Neural crest cell (in vitro differentiated cells): ENCODE measurements around the gene P3H2. TPM values are rescaled to one million over a fixed set of nuclear protein-coding genes. Genes with fewer than 3 reads are reported as not detected.

Experiments
- DNase-seq: peaks from one replicate; pipeline ENCODE4 v3.0.0; 2021; ENCODE audit warnings: low read depth, mixed read lengths, low spot score
- H3K27ac Mint-ChIP-seq: one replicate; pipeline ENCODE4 v1.8.0; 2021; ENCODE audit warnings: mild to moderate bottlenecking, mixed read lengths; ENCODE audit not compliant: unreplicated experiment
- H3K27me3 Mint-ChIP-seq: 2 replicates; pipeline ENCODE4 v1.8.0; 2021; ENCODE audit warnings: low read depth, mild to moderate bottlenecking, mixed read lengths
- H3K36me3 Mint-ChIP-seq: 2 replicates; pipeline ENCODE4 v1.8.0; 2021; ENCODE audit warnings: low read depth, mild to moderate bottlenecking, mixed read lengths
- H3K4me1 Mint-ChIP-seq: 2 replicates; pipeline ENCODE4 v1.8.0; 2021; ENCODE audit warnings: mixed read lengths
- H3K4me3 Mint-ChIP-seq: one replicate; pipeline ENCODE4 v1.8.0; 2021; ENCODE audit warnings: mild to moderate bottlenecking, mixed read lengths
- H3K9me3 Mint-ChIP-seq: 2 replicates; pipeline ENCODE4 v1.8.0; 2021; ENCODE audit warnings: mixed read lengths
- long read RNA-seq: library from polyadenylated mRNA; unstranded; transcript quantifications from one replicate; pipeline ENCODE4 v2.0.0, GENCODE V29; 2020
- total RNA-seq: library from RNA; stranded (reverse); gene quantifications from 2 replicates; pipeline ENCODE4 v1.2.1, GENCODE V29; 2021
- TF ChIP-seq, protein P1 (sequence below): fragments of 200-600 bp; sonication (generic); conservative IDR thresholded peaks from 2 replicates; pipeline ENCODE4 v1.5.0; 2021; ENCODE audit warnings: antibody characterized with exemption, mild to moderate bottlenecking

The P3H2 gene, protein sequence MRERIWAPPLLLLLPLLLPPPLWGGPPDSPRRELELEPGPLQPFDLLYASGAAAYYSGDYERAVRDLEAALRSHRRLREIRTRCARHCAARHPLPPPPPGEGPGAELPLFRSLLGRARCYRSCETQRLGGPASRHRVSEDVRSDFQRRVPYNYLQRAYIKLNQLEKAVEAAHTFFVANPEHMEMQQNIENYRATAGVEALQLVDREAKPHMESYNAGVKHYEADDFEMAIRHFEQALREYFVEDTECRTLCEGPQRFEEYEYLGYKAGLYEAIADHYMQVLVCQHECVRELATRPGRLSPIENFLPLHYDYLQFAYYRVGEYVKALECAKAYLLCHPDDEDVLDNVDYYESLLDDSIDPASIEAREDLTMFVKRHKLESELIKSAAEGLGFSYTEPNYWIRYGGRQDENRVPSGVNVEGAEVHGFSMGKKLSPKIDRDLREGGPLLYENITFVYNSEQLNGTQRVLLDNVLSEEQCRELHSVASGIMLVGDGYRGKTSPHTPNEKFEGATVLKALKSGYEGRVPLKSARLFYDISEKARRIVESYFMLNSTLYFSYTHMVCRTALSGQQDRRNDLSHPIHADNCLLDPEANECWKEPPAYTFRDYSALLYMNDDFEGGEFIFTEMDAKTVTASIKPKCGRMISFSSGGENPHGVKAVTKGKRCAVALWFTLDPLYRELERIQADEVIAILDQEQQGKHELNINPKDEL
- total RNA-seq, result 2.0 and 4.1 TPM in 2 replicates
- long read RNA-seq, partial matches to known transcripts, result 1 of 1 reads
- long read RNA-seq, other reads (novel, unspliced or antisense), result 0 of 1 reads

DNA sequence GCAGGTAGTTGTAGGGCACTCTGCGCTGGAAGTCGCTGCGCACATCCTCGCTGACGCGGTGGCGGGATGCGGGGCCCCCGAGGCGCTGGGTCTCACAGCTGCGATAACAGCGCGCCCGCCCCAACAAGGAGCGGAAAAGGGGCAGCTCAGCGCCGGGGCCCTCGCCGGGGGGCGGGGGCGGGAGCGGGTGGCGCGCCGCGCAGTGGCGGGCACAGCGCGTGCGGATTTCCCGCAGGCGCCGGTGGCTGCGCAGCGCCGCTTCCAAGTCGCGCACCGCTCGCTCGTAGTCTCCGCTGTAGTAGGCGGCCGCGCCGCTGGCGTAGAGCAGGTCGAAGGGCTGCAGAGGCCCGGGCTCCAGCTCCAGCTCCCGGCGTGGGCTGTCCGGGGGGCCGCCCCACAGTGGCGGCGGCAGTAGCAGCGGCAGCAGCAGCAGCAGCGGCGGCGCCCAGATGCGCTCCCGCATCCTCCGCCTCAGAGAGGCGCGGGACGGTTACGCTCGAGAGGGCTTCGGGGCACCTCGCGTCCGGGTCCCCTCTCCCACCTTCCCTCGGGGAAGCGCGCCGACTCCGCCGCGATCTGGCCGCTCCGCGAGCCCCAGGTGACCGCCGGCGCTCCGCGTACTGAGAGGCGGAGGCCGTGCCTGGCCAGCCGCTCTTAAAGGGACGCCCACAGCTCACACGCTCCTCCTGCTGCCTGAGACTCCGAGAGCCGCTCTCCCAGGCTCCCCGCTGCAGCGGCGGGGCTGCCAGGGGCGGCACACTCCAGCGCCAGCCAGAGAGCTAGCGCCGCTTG is at the start of gene P3H2:
Gene P3H2 (minus strand): TSS at position 629 of the 792 bp plus-strand sequence. CDS start 166 bp downstream, at position 463.
- Mint-ChIP-seq H3K27ac (peak within 1 kb of the TSS; percentile 2), H3K27me3 (peaks cover 19% of the 10 kb centered on the region), H3K4me1 (peaks cover 20% of the 10 kb centered on the region), H3K9me3 (no peaks in the 10 kb centered on the region), H3K36me3 (no peaks in the 10 kb centered on the region), H3K4me3 (peak within 1 kb of the TSS; percentile 86)
- peak; percentile 68 for DNase-seq
- TF ChIP-seq, protein P1, sequence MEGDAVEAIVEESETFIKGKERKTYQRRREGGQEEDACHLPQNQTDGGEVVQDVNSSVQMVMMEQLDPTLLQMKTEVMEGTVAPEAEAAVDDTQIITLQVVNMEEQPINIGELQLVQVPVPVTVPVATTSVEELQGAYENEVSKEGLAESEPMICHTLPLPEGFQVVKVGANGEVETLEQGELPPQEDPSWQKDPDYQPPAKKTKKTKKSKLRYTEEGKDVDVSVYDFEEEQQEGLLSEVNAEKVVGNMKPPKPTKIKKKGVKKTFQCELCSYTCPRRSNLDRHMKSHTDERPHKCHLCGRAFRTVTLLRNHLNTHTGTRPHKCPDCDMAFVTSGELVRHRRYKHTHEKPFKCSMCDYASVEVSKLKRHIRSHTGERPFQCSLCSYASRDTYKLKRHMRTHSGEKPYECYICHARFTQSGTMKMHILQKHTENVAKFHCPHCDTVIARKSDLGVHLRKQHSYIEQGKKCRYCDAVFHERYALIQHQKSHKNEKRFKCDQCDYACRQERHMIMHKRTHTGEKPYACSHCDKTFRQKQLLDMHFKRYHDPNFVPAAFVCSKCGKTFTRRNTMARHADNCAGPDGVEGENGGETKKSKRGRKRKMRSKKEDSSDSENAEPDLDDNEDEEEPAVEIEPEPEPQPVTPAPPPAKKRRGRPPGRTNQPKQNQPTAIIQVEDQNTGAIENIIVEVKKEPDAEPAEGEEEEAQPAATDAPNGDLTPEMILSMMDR, result peak; percentile 53

DNA sequence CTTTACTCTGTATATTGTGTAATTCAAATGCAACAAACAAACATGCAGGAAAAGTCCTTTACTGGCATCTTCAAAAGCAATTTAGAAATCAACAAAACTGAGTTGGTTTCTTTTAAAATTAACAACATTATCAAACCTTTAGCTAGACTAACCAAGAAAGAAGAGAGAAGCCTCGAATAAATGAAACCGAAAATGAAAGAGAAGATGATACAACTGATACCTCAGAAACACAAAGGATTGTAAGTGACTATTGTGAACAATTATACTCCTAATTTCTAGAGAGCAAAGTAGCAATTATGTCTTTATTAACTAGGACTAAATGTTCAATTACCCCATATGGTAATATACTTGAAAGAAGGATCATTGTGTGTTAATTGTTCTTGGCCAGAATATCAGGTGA is 49.2 kb upstream of the P3H2 start:
- H3K27me3 Mint-ChIP-seq, result no peaks in the 10 kb centered on the region
- TF ChIP-seq, protein P1, result no peak
- H3K9me3 Mint-ChIP-seq, result no peaks in the 10 kb centered on the region
- H3K27ac Mint-ChIP-seq, result no peak overlapping the region
- no peak for DNase-seq
- peaks cover 4% of the 10 kb centered on the region for H3K4me1 Mint-ChIP-seq
- H3K4me3 Mint-ChIP-seq, result no peak overlapping the region
- no peaks in the 10 kb centered on the region for H3K36me3 Mint-ChIP-seq

DNA sequence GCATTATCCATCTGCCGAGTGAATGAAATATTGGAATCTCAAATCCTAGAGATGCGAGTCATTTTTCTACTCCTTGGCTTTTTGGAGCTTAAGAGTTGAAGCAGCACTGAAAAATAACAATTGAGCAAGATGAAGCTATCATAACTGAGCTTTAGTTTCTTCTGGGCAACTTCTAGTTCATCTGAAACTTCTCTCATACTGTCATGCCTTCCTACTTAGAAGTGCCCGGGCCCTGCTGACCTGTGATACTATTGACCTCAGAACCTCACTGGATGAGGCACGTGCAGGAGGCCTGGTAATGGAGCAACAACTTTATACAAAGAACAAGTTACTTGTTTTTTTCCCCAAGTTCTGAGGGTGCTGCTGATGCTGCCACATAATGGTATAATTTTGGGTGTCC is 48.5 kb upstream of the P3H2 start:
- Mint-ChIP-seq H3K4me1 (peaks cover 4% of the 10 kb centered on the region), H3K27me3 (no peaks in the 10 kb centered on the region), H3K9me3 (no peaks in the 10 kb centered on the region), H3K27ac (no peak overlapping the region), H3K36me3 (no peaks in the 10 kb centered on the region), H3K4me3 (no peak overlapping the region)
- DNase-seq, result no peak
- TF ChIP-seq, protein P1, result no peak

DNA sequence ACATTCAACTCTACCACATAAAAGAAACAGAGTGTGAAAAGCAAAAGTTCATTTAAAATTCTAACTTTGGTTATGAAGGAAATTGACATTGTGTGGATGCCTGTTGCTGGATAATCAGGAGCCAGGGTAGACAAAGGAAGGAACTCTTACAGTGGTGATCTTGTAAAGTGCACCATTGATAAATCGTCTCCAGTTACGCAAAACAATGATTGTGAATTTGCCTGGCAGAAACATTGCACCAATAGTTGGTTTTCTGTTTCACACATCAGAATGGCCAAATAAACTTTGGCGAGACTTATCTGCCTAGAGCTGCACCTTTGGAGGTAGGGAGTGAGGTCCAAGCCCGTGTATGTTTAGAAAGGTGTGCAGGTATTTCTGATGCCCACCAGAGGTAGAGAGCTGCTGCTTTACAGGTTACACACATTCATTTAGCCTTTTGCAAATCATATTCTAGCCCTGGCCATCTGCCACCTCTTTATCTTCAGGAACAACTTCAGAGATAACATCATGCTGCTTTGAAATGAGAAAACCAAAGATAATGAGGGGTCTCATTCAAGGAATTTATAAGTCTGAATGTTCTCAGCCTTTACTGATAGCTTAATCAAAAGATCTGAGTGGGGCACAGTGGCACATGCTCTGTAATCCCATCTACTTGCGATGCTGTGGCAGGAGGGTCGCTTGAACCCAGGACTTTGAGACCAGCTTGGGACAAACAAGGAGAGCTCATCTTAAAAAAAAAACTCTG is 47.4 kb upstream of the P3H2 start:
- H3K36me3 Mint-ChIP-seq, result no peaks in the 10 kb centered on the region
- H3K9me3 Mint-ChIP-seq, result no peaks in the 10 kb centered on the region
- H3K4me1 Mint-ChIP-seq, result peaks cover 4% of the 10 kb centered on the region
- DNase-seq, result no peak
- H3K27me3 Mint-ChIP-seq, result no peaks in the 10 kb centered on the region
- TF ChIP-seq, protein P1, result no peak
- H3K27ac Mint-ChIP-seq, result no peak overlapping the region
- no peak overlapping the region for H3K4me3 Mint-ChIP-seq

DNA sequence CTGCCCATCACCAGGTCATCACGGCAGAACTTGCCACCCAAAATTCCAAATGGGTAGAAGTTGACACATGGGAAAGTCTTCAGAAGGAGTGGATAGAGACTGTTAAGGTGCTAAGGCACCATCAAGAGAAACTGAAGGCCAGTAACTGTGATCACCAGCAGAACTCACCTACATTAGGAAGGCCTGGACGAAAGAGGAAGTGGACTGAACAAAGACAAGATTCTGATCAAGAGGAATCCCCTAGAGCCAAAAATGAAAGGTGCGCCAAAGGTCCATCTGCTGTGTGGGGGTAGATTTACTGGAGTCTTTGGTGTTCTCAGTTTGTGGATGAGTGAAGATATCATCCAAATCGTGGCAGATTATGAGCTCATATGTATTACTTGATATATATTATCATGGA is 46.3 kb upstream of the P3H2 start:
- no peak for DNase-seq
- no peaks in the 10 kb centered on the region for H3K36me3 Mint-ChIP-seq
- H3K27ac Mint-ChIP-seq, result no peak overlapping the region
- H3K27me3 Mint-ChIP-seq, result no peaks in the 10 kb centered on the region
- H3K4me1 Mint-ChIP-seq, result peaks cover 4% of the 10 kb centered on the region
- no peaks in the 10 kb centered on the region for H3K9me3 Mint-ChIP-seq
- TF ChIP-seq, protein P1, result no peak
- no peak overlapping the region for H3K4me3 Mint-ChIP-seq
